D341Med (cell line): Measurements from ENCODE around the gene CHRND.
"Not testable (repeated sequence)": the region's sequence is repeated elsewhere in the genome, so short reads cannot be mapped to it uniquely, and the experiment has no call there.

Experiments
- DNase-seq: peaks from one replicate; pipeline ENCODE4 v3.0.0; 2012; ENCODE audit warnings: low spot score

The CHRND gene

GRCh38 chr2:232543928-232544631, 18.1 kb downstream of the CHRND start:
- no peak for DNase-seq

GRCh38 chr2:232544674-232545073, 18.7 kb downstream of the CHRND start:
- no peak for DNase-seq

GRCh38 chr2:232545511-232546375, 19.8 kb downstream of the CHRND start:
- DNase-seq, result no peak

GRCh38 chr2:232547991-232548390, 22.0 kb downstream of the CHRND start:
- DNase-seq, result no peak

- no peak for DNase-seq
Measured at GRCh38 chr2:232549655-232550353, 23.8 kb downstream of the CHRND start.

- peak; percentile 97 for DNase-seq
Measured at GRCh38 chr2:232550354-232551249, 24.6 kb downstream of the CHRND start, which contains the start of the genes EIF4E2 and TIGD1. Gene EIF4E2 (plus strand): TSS chr2:232550689. CDS start chr2:232550725, 36 bp downstream. Gene TIGD1 (minus strand): TSS chr2:232550557. CDS start chr2:232549882, 675 bp downstream.

GRCh38 chr2:232551250-232551638, 25.3 kb downstream of the CHRND start:
- DNase-seq, result no peak

- DNase-seq, result no peak
Measured at GRCh38 chr2:232551776-232552175, 25.8 kb downstream of the CHRND start.

GRCh38 chr2:232556426-232556825, 30.5 kb downstream of the CHRND start:
- DNase-seq, result no peak

- no peak for DNase-seq
Measured at GRCh38 chr2:232562515-232563151, 36.7 kb downstream of the CHRND start.

- DNase-seq, result no peak
Measured at GRCh38 chr2:232563580-232563979, 37.6 kb downstream of the CHRND start.

- no peak for DNase-seq
Measured at GRCh38 chr2:232567721-232568120, 41.8 kb downstream of the CHRND start.

- no peak for DNase-seq
Measured at GRCh38 chr2:232568161-232568560, 42.2 kb downstream of the CHRND start.

- no peak for DNase-seq
Measured at GRCh38 chr2:232569541-232569940, 43.6 kb downstream of the CHRND start.

- DNase-seq, result not testable (repeated sequence)
Measured at GRCh38 chr2:232570481-232570880, 44.5 kb downstream of the CHRND start.

GRCh38 chr2:232571026-232571474, 45.1 kb downstream of the CHRND start:
- no peak for DNase-seq

GRCh38 chr2:232573042-232573441, 47.1 kb downstream of the CHRND start:
- no peak for DNase-seq

GRCh38 chr2:232573771-232574435, 47.9 kb downstream of the CHRND start:
- no peak for DNase-seq

- DNase-seq, result no peak
Measured at GRCh38 chr2:232574674-232575403, 48.9 kb downstream of the CHRND start.

GRCh38 chr2:232575404-232575746, 49.4 kb downstream of the CHRND start:
- no peak for DNase-seq
